Gastroesophageal sphincter (tissue), 4 donors: ENCODE measurements around the gene AKR7A3. TPM values are rescaled to one million over a fixed set of nuclear protein-coding genes. Genes with fewer than 3 reads are reported as not detected.
"Not testable (repeated sequence)": the region's sequence is repeated elsewhere in the genome, so short reads cannot be mapped to it uniquely, and the experiment has no call there.

Source experiments
- ATAC-seq: fragments of 150-250 bp; one replicate; pipeline ENCODE4 v1.9.1; 2016; ENCODE audit warnings: mild to moderate bottlenecking, moderate library complexity
- H3K27ac ChIP-seq, 4 donors: fragments of 200-600 bp; sonication (generic) in 3 of 4; 1 replicate in 3 of 4; 2 replicates in 1 of 4; pipeline ENCODE4 v1.5.1; 2016 to 2019
- H3K27me3 ChIP-seq: fragments of 200-600 bp; sonication (generic); one replicate; pipeline ENCODE4 v1.5.1; 2019
- H3K36me3 ChIP-seq, 2 donors: fragments of 200-600 bp; sonication (generic); one replicate each; pipeline ENCODE4 v1.5.1; 2019; ENCODE audit warnings: control low read depth in 1 of 2
- H3K4me1 ChIP-seq, 3 donors: fragments of 200-600 bp; sonication (generic); 1 replicate in 2 of 3; 2 replicates in 1 of 3; pipeline ENCODE4 v1.5.1; 2016 to 2019; ENCODE audit warnings: control low read depth in 2 of 3
- H3K4me3 ChIP-seq, 2 donors: fragments of 200-600 bp; sonication (generic); one replicate each; pipeline ENCODE4 v1.5.1; 2019; ENCODE audit warnings: mild to moderate bottlenecking in 1 of 2, moderate library complexity in 1 of 2
- H3K9me3 ChIP-seq, 3 donors: fragments of 200-600 bp; sonication (generic); one replicate each; pipeline ENCODE4 v1.5.1; 2017 to 2019; ENCODE audit warnings: control low read depth in 2 of 3
- CTCF ChIP-seq, 4 experiments: fragments of 200-600 bp in 2 of 4; fragments of 450-650 bp in 2 of 4; sonication (generic) in 1 of 4; IDR thresholded peaks; one replicate each; pipeline ENCODE4 v1.5.1; 2017 to 2019; ENCODE audit warnings: antibody characterized with exemption in 4 of 4, mild to moderate bottlenecking in 2 of 4, moderate library complexity in 2 of 4
- EP300 ChIP-seq: sonication (generic); formaldehyde crosslinking; IDR thresholded peaks from one replicate; pipeline ENCODE4 v1.6.1; 2017; ENCODE audit warnings: antibody characterized with exemption, mild to moderate bottlenecking
- POLR2A ChIP-seq, 2 donors: fragments of 450-650 bp; IDR thresholded peaks; one replicate each; pipeline ENCODE4 v1.6.1; 2017; ENCODE audit warnings: antibody characterized with exemption in 2 of 2, mild to moderate bottlenecking in 2 of 2, moderate library complexity in 1 of 2
- POLR2AphosphoS5 ChIP-seq: sonication (generic); formaldehyde crosslinking; IDR thresholded peaks from one replicate; pipeline ENCODE4 v1.6.1; 2017; ENCODE audit warnings: antibody characterized with exemption
- WGBS, 2 donors: methylation state at CpG; one replicate each; pipeline ENCODE4 v1.1.5; 2018; ENCODE audit warnings: low coverage in 1 of 2; 5-methylcytosine and 5-hydroxymethylcytosine counted together
- total RNA-seq, 4 donors: library from RNA; depleted of rRNA; stranded (reverse); fragments of >200 nt; gene quantifications; one replicate each; pipeline ENCODE4 v1.1.0, GENCODE V29; 2016

Gene AKR7A3
- total RNA-seq, 4 donors from 2014 or later = 0.27 to 1.6 (median 0.71) TPM

DNA sequence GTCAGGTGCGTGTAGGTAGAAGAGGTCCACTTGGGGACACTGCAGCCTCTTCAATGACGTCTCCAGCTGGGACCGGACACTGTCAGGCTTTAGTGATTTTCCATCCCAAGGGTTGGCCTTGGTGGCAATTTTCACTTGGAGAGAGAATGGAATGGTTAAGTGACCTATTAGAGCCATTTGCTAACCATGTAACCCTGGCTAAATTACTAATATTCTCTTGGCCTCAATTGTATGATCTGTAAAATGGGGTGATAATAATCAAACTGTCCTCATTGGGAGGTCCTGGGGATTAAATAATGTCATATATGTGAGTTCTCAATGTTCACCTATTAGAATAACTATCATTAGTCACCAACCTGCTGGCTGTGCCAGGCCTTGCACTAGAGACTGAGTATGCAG, 19.9 kb upstream of the AKR7A3 start:
- H3K36me3 ChIP-seq = peaks cover 0 to 54% of the 10 kb centered on the region in 2 donors
- TF ChIP-seq CTCF (IDR thresholded peaks at IDR 0.05) (no peak), POLR2AphosphoS5 (no peak), EP300 (no peak), POLR2A (IDR thresholded peaks at IDR 0.05) (no peak)
- no peak overlapping the region for H3K4me3 ChIP-seq
- ATAC-seq = no peak
- WGBS, 2 donors = 73 to 100% methylated on average over 1 to 2 of the region's 3 CpGs
- no peaks in the 10 kb centered on the region for H3K27me3 ChIP-seq
- peaks cover 0 to 33% (median 14%) of the 10 kb centered on the region in 3 donors for H3K4me1 ChIP-seq
- H3K27ac ChIP-seq = no peak overlapping the region
- no peaks in the 10 kb centered on the region for H3K9me3 ChIP-seq

GRCh38 chr1:19307794-19308508, 19.4 kb upstream of the AKR7A3 start:
- H3K36me3 ChIP-seq = peaks cover 0 to 59% of the 10 kb centered on the region in 2 donors
- H3K9me3 ChIP-seq = no peaks in the 10 kb centered on the region
- H3K27ac ChIP-seq = no peak overlapping the region
- no CpG with 5 or more reads among the region's 10 CpGs for WGBS, 2 donors
- ATAC-seq = no peak
- H3K4me3 ChIP-seq = no peak overlapping the region
- peaks cover 0 to 27% (median 11%) of the 10 kb centered on the region in 3 donors for H3K4me1 ChIP-seq
- H3K27me3 ChIP-seq = no peaks in the 10 kb centered on the region
- TF ChIP-seq EP300 (no peak), CTCF (IDR thresholded peaks at IDR 0.05) (no peak), POLR2AphosphoS5 (no peak), POLR2A (IDR thresholded peaks at IDR 0.05) (no peak)

GRCh38 chr1:19306941-19307340, 18.4 kb upstream of the AKR7A3 start:
- Histone ChIP-seq H3K4me3 (no peak overlapping the region), H3K9me3 (no peaks in the 10 kb centered on the region), H3K4me1 (peaks cover 0 to 21% (median 8%) of the 10 kb centered on the region in 3 donors), H3K27me3 (no peaks in the 10 kb centered on the region), H3K27ac (no peak overlapping the region), H3K36me3 (peaks cover 0 to 69% of the 10 kb centered on the region in 2 donors)
- no peak for ATAC-seq
- TF ChIP-seq CTCF (IDR thresholded peaks at IDR 0.05) (no peak), EP300 (no peak), POLR2AphosphoS5 (no peak), POLR2A (IDR thresholded peaks at IDR 0.05) (no peak)
- no CpG with 5 or more reads among the region's 6 CpGs for WGBS, 2 donors

- 82 to 100% methylated on average over 1 to 2 of the region's 11 CpGs for WGBS, 2 donors
- ATAC-seq = no peak
- Histone ChIP-seq H3K27me3 (no peaks in the 10 kb centered on the region), H3K4me3 (no peak overlapping the region), H3K27ac (no peak overlapping the region), H3K4me1 (peaks cover 0 to 11% (median 3%) of the 10 kb centered on the region in 3 donors), H3K9me3 (no peaks in the 10 kb centered on the region), H3K36me3 (peaks cover 0 to 73% of the 10 kb centered on the region in 2 donors)
- TF ChIP-seq EP300 (no peak), POLR2AphosphoS5 (no peak), CTCF (IDR thresholded peaks at IDR 0.05) (no peak)
Observed at GRCh38 chr1:19305880-19306279, 17.3 kb upstream of the AKR7A3 start.

GRCh38 chr1:19304081-19304480, 15.5 kb upstream of the AKR7A3 start:
- not testable (repeated sequence) for H3K27ac ChIP-seq, H3K27me3 ChIP-seq, H3K9me3 ChIP-seq, H3K4me1 ChIP-seq, H3K4me3 ChIP-seq, ATAC-seq
- 81 to 86% methylated on average over 2 to 4 of the region's 10 CpGs for WGBS, 2 donors
- peaks cover 0 to 79% of the 10 kb centered on the region in 2 donors for H3K36me3 ChIP-seq
